DOHH2 (cell line): Measurements from ENCODE around the gene PRPF38B.

Experiments used
- CTCF ChIP-seq: fragments of 200-600 bp; sonication (generic); IDR thresholded peaks from one replicate; pipeline ENCODE4 v1.5.1; 2014; ENCODE audit warnings: antibody characterized with exemption, mild to moderate bottlenecking, low read depth, low read length; ENCODE audit not compliant: poor library complexity, severe bottlenecking
- EZH2phosphoT487 ChIP-seq: fragments of 200-600 bp; sonication (generic); IDR thresholded peaks from 2 replicates; pipeline ENCODE4 v1.6.1; 2017; ENCODE audit warnings: borderline replicate concordance, mild to moderate bottlenecking, antibody characterized with exemption, low read length, moderate library complexity, mixed read lengths

GRCh38 chr1:108661030-108661609 is 31.0 kb upstream of the PRPF38B start, which contains the start of gene HENMT1:
- TF ChIP-seq CTCF (no peak), EZH2phosphoT487 (no peak)
